GM21717 (cell line): Measurements from ENCODE around the gene ALCAM.

Source experiments
- ATAC-seq: cut with Tn5 transposase; IDR thresholded peaks from one replicate; pipeline ENCODE4 v1.9.1; 2021; ENCODE audit warnings: mild to moderate bottlenecking, moderate library complexity; ENCODE audit not compliant: unreplicated experiment

Gene ALCAM

DNA sequence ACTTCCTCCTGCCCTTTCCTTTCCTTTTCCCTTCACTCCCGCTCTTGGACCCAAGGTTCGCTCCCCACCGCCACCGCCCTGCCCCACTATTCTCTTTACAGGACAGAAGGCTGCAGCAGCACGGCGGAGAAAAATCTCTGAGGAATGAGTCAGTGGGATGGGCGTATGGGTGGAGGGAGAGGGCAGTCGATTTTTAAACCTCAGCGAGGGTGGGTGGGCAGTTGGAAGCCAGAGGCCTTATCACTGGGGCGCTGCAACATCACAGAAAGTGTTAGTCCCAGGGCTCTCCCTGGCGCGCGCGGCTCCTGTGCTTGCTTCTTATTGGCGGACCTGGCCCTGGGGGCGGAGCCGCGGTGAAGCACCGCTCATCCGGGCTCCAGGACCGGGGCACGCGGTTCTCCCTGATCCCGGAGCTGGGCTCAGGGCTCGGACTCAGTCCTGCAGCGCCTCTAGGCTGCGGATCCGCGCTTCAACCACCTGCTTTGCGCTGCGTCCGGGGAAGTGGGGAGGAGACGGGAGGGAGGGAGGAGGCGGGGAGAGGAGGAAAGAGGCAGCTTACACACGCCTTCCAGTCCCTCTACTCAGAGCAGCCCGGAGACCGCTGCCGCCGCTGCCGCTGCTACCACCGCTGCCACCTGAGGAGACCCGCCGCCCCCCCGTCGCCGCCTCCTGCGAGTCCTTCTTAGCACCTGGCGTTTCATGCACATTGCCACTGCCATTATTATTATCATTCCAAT lies at the start of gene ALCAM:
TSS of gene ALCAM (plus strand) at position 584 of the 737 bp plus-strand sequence.
- ATAC-seq = peak; percentile 51

DNA sequence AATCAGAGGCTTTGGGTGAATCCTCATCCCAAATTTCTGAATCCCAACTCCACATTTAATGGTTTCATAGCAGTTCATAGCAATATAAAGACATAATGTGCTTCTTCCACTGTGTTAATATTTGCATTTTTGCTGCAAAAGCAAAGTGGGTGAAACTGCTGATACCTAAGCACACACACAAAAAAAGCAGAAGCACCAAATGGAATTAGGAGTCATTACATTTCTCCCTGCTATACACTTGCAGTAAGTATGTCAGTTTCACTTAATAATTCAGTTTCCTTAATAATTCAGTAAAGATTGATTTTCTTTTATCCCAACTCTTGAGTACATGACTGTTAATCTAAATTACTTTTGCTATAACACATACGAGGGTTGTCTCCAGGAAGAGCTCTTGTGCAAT lies 48.9 kb upstream of the ALCAM start:
- no peak for ATAC-seq

DNA sequence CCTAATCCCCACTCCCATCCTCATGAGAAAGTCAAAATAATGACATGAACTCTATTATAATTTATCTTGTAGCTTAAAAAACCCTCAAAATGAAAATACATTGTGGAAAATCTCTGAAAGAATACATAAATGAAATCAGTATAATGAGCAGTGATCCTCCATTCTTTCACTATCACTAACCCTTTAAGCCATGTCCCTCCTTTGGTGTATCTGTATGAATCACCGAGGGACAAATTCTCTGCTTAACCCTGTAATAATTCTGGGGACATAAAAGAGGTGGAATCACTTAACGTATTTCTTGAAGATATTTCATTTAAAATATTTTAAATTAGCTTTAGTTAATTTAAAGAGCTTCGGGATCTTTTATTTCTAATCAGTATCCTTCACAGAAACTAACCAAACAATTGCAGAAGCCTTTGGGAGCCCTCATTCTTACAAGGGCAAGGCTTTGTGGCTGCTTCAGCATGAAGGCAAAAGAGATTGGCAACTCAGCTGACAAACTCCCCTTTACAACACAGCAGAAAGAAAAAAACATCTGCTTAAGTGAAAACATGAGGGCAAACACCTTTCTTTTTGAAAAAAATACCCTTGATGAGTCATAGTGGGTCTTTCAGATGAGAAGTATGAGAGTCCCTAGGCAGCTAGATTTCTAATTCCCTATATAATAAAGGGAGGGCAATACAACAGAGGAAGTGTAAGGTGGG lies 44.0 kb upstream of the ALCAM start:
- peak; percentile 97 for ATAC-seq

DNA sequence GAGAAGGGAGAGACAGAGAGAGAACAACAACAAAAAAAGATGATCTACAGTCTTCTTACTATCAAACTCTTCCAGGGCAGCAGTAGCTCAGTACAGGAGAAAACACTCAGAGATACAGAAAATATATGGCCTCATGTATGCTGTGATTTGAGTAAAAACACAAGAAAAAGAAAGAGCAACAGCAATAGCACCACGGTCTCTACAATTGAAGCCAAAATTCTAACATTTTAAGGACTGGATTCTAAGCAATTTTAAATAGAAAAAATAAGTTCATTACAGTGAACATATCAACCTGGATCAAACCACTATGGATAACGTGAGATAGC lies 43.5 kb upstream of the ALCAM start:
- no peak for ATAC-seq

DNA sequence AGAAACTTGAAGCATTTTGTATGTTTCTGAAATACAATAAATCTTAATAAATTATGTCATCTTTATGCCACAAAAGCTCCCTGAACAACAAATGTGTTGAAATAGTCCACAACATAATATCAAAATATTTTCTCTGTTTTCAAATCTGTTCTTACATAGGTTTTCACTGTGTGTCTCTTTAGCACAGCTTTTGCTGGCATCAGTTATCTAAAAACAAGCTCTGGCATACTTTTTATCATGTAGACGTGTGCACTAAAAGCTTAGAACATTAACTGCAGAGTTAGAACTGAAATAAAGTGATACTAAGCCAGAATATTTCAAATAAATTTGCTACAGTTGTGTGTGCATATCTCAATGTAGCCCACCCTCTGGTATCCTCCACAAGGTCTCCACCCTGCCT lies 41.8 kb upstream of the ALCAM start:
- no peak for ATAC-seq

DNA sequence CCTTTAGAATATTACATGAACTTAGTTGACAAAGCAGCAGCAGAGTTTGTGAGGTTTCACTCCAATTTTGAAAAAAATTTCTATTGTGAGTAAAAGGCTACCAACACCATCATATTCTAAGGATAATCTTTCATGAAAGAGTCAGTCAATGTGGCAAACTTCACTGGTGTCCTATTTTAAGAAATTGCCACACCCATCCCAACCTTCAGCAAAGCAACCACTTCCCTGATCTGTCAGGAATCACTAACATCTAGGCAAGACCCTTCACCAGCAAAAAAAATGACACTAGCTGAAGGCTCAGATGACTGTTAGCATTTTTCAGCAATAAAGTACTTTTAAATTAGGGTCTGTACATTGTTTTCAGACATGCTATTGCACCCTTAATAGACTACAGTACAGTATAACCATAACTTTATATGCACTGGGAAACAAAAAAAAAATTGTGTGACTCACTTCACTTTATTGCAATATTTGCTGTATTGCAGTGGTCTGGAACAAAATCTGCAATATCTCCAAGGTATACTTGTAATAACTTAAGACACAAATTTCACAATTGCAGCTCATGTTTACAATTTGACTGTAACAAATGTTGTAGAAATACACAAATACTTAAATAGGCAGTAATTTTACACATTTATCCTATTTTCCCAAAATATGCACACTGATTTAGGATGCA lies 38.9 kb upstream of the ALCAM start:
- ATAC-seq = no peak

DNA sequence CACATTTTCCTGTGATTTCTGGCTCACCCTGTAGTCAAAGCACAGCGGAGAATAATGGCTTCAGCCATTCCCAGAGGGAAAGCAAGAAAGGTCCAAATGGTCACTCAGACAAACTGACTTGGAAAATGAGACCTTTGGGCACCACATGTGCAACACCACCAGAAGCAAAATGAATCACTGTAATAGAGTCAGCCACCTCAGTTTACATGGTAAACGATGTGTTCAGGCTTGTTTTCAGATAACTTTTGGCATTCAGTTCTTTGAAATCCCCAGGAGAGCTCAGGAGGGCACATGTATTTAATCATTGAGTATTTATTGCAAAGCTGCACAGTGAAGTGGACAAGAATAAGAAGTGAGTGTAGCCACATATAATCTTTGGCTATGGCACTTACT lies 38.4 kb upstream of the ALCAM start:
- ATAC-seq = no peak

DNA sequence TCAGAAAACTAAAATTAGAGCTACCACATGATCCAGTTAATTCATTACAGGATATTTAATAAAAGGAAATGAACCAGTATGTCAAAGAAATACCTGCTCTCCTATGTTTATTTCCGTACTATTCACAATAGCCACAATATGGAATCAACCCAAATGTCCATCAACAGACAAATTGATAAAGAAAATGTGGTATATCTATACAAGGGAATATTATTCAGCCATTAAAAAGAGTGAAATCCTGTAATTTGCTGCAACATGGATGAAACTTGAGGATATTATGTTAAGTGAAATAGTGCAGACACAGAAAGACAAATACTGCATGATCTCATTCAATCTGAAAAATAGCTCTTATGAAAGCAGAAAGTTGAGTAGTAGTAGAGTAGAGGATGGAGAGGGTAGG lies 33.7 kb upstream of the ALCAM start:
- ATAC-seq = no peak

DNA sequence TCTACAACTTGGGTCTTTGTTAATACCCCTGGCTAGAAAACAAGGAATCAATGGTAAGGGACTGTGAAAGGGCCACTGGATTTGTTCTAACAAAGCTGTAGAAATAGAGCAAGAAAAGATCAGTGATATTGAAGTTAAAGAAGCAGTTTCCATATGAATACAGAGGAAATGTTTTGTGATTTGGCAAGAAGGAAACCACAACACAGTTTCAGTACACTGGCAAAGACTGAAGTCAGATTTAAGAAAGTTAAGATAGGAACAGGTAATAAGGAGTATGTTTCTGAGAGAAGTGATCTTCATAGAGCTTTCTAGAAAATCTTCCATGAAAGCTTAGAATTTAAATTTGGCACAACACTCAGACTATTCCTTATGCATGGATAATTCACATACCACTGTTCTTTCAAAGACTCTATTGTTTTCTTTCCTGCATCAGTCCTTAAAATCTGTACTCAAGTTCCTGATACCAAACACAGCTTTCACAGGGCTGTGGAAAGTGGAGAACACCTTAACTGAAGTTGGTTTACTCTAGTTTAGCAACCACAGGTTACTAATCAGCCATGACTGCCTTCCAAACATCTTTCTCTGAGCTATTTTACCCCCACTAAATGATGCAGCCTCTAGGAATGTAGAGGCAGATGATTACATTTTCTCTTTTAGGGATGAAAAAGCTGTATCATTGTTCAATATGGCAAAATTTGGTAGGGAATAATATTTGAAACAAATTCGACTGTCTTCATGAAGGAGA lies 32.4 kb upstream of the ALCAM start:
- peak; percentile 86 for ATAC-seq

DNA sequence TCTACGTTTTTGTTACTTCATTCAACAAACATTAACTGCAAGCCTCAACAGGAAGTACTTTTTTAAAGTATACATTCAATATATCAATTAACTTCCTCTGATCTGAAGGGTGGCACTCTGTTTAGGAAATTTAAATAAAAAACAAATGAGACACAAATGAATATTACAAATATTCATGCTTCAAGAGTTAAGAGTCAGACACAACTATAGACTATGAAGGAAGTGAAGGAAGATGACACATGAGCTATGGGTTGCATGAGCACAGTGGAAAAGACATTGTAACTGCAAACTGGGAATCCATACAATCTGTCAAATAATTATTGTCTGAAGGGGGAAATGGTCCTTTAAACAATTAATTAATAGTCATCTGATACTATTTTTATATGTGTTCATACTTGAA lies 26.8 kb upstream of the ALCAM start:
- no peak for ATAC-seq

DNA sequence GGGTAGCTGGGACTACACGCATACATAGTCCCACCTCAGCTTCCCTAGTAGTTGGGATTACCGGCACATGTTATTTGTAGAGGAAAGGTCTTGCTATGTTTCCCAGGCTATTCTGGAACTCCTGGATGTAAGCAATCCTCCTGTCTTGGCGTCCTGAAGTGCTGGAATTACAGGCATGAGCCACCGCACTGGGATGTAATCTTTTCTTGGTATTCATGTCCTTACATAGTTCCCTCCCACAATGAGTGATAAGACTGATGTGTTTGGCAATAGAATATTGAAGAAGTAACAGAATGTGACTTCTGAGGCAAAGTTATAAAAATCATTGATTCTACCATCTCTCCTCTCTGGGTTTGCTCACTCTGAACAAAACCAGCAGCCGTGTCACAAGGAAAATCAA lies 22.7 kb upstream of the ALCAM start:
- ATAC-seq = no peak

DNA sequence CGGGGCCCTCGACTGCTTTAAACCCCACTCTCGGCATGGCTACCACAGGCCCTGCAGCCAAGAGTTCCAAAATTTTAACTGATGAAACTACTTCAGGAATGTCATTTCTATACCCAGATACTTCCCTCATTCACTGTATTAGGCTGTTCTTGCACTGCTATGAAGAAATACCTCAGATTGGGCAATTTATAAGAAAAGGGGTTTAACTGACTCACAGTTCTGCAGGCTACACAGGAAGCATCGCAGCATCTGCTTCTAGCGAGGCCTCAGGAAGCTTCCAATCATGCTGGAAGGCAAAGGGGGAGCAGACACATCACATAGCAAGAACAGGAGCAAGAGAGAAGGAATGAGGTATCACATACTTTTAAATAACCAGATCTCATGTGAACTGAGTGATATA lies 21.6 kb upstream of the ALCAM start:
- no peak for ATAC-seq

DNA sequence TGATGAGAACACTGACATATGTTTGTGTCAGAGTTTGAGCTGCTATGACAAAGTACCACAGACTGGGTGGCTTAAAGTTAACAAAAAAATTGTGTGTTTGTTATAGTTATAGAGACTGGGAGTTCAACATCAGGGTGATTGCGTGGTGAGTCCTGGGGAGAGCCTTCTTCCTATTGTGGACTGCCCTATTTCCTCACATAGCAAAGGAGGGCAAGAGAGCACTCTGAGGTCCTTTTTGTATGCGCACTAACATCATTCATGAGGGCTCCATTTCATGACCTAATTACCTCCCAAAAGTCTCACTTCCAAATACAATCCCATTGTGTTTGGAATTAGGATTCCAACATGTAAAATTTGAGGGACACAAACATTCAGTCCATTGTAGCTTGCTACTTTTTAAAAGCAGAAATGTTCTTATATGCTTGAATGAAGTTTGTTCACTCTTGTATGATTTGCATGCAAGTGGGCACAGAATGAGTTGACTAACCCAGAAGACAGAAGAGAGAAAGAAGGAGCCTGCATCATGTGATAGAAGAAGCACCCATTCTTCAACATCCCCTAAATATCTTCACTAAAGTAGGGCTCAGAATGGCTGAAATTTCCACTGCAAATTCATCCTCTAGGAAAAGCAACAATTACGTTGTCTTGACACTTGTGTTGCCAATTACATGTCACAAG lies 18.9 kb upstream of the ALCAM start:
- peak; percentile 69 for ATAC-seq

DNA sequence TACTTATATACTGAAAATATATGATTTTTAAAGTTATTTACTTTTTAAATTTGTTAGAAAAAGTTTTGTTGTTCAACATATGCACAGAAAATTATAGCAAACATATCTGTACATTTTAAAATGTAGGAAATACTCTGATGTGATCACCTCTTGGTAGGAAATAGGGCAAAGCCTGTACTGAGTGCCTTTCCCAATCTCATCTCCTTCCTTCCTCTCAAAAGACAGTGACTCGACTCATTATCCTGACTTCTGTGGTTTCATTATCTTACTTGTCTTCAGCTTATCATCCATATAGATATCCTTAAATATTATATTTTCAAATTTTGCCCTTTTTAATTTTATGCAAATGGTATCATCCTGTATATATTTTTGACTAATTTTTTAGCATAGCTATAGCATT lies 18.4 kb upstream of the ALCAM start:
- no peak for ATAC-seq

DNA sequence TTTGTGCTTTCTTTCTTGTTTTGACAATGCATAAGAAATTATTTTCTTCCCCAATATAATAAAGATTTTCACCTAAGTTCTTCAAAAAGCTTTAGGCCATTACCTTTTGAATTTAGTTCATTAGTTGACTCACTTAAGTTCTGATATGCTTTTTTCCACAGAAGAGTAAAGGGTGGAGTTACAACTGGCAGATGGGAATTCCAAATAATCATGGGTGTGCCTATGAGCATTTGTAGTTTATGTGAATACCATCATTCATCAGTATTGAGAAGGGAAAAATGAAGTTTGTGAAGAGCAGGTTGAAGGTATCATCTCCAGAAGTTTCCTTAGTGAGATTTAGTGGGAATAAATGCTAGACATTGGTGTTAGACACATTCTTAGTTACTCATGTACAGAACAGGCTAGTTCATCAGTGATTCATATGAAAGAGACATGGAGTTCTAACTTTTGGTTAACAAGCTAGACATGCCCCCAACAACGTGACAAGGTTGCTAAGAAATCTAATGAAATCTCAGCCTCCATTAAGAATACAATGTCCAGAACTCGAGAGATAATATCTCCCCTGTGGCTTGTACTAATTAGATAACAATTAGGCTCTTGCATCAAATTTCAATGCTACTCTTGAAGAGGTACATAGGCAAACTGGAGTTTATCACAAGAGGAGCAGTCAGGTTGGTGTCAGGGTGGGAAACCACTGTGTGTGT lies 16.9 kb upstream of the ALCAM start:
- no peak for ATAC-seq

DNA sequence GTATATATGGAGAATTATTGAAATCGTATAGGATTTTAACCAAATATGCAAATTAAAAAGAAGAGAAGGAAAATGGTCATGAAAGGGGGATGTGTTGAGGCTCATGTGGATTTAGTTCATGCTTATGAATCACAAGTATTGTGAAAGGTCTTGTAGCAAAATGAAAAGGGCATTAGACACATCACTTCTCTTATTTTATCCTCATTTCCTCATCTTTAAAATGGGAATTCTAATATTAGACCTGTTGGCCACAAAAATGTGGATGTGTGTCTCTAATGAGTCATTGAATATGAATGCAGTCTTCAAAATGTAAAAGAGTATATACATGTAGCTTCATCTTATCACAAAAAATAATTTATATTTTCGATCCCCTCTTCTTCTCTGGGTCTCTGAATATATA lies 14.9 kb upstream of the ALCAM start:
- ATAC-seq = no peak

DNA sequence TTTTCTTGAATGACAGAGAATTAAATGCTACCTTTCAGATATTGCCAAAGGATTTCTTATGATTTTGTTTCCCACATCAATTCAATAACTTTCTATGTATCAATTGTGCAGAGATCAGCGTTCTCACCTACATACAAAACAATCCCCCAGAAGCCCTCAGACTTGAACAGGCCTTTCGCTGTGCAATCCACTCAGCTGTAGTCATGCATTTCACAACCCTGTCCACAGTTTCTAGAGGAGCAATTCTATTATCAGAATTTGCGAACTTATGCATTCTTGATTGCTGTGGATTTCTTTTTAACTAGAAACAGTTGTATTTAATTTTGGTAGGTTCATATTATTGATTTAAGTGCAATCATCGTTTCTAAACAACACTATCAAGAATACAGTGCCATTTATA lies 13.7 kb upstream of the ALCAM start:
- ATAC-seq = no peak

DNA sequence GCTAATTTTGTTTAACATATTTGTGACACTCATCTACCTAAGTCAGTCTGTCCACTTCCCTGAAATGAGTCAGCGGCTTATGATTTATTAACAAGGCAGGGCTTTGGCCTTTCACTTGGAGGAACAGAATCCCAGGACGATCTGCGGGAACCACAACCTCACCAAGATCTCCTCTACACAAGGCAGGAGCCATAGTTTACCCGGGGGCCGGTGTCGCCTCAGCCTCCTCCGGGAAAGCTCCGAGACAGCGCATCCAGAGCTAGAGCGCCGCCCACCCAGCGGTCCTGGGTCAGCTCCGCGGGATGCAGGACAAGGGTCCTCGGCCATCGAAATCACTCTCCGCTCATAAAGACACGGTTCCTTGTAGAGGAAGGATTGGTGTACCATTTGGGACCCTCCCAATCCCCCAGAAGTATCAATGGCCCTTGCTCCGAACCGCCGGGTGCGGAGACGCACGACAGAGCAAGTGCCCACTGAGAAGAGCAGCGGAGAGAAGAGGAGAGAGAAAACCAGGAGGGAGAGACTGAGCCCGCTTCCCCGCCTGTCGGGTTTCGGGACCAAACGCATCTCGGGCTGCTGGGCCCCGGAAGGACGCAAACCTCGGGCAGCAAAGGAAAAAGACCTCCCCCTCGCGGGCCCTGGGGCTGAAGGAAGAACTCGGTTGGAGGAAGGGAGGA lies 13.1 kb upstream of the ALCAM start:
- ATAC-seq = no peak

DNA sequence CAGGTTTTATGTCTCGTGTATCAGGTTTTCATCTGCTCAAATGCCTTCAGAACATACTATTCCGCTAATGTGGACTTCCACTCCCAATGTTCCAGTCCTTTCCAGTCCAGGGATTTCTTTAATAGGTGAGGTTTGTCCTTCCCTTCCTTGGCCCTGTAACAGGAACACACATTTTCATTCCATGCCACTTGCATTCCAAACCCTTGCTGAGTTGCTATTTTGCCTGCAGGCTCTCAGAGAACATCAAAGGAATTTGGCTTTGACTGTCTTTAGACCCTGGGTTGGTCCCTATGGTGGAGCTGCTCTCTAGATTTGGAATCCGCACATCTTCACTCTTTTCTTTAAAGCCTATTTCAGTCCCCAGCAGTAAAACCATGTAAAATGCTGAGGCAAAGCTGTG lies 12.3 kb upstream of the ALCAM start:
- no peak for ATAC-seq
